Left cardiac atrium (tissue), 4 donors: ENCODE measurements around the gene SNCB. TPM values are rescaled to one million over a fixed set of nuclear protein-coding genes. Genes with fewer than 3 reads are reported as not detected.
"Not testable (repeated sequence)": the region's sequence is repeated elsewhere in the genome, so short reads cannot be mapped to it uniquely, and the experiment has no call there.

Experiments
- ATAC-seq, 2 donors: fragments of 200-7000 bp; cut with Tn5 transposase; one replicate each; pipeline ENCODE4 v1.9.1; 2020; ENCODE audit warnings: mild to moderate bottlenecking in 2 of 2, moderate library complexity in 2 of 2
- DNase-seq: peaks from one replicate; pipeline ENCODE4 v3.0.0-alpha.2; 2020
- intact Hi-C, 2 donors: fragments of 100-400 bp; cut with DNase I; formaldehyde crosslinking; loops; one replicate each; pipeline versions ENCODE4 v1.14.1 to v1.15.1; 2022 to 2023
- total RNA-seq, 2 donors: library from RNA; stranded (reverse); fragmentation: NEBNext Ultra II Directional; extraction: Animal tissue kit (Norgen Biotek cat#: 25700); gene quantifications; one replicate each; pipeline ENCODE4 v1.2.1, GENCODE V29; 2021
- donor health status: DM: no; HTN: yes; CAD: no.
- donor health status: DM: no; HTN: yes; CAD: no; lungs with severe emphysema.
- donor health status: DM: yes; HTN: yes; CAD: no.
- donor health status: Dilated cardiomyopathy.

SNCB gene
- total RNA-seq, 2 donors from 2014 or later, result 0.74 to 1.3 TPM

GRCh38 chr5:176593273-176593869 lies 37.0 kb downstream of the SNCB start:
- intact Hi-C loops, result no loop called here
- DNase-seq, result no peak
- no peak for ATAC-seq

DNA sequence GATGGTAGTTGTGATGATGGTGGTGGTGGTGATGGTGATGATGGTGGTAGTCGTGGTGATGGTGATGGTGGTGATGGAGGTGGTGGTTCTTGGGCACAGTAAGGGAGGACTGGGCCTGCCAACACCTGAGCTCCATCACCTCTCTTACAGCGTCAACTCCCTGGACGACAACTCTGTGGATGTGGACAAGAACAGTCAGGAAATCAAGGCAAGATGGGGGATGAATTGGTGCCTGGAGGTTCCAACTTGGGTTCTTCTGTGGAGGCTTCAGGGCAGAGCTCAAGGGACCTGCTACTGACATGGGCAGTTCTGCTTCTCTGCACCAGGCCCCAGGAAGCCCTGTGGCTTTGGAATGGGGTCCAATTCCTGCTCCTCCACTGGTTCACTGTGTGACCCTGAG lies 37.8 kb downstream of the SNCB start:
- DNase-seq (no peak), ATAC-seq (no peak)
- intact Hi-C loops, result no loop called here

DNA sequence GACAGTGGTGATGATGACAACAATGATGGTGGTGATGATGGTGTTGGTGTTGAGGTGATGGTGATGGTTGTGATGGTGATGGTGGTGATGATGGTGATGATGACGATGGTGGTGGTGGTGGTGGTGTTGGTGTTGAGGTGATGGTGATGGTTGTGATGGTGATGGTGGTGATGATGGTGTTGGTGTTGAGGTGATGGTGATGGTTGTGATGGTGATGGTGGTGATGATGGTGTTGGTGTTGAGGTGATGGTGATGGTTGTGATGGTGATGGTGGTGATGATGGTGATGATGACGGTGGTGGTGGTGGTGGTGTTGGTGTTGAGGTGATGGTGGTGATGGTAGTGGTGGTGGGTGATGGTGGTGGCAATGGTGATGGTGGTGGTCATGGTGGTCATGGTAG lies 38.7 kb downstream of the SNCB start:
- ATAC-seq, DNase-seq, intact Hi-C loops: not testable (repeated sequence)

GRCh38 chr5:176590035-176590717 lies 40.2 kb downstream of the SNCB start:
- intact Hi-C loops, result no loop called here
- ATAC-seq (no peak), DNase-seq (no peak)

GRCh38 chr5:176589039-176589769 lies 41.1 kb downstream of the SNCB start:
- no peak for DNase-seq
- intact Hi-C loops, result no loop called here
- ATAC-seq, result no peak

- intact Hi-C loops, result no loop called here
- ATAC-seq (no peak), DNase-seq (no peak)
These were observed 42.0 kb downstream of the SNCB start for GRCh38 chr5:176588297-176588696.

DNA sequence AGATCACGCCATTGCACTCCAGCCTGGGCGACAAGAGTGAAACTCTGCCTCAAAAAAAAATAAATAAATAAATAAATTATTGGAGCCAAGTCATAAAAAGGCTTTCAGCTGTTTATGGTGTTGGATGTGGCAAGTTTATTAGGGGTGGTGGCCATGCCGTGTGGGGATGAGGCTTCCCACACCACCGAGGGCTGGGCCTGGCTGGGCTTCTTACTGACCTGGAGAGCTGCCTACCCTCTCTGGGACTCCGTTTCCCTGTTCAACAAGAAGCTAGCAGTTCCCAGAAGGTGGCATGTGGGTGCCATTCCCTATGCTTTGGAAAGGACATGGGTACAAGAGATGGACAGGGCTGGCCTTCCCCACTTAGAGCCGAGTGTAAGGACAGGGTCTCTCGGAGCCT lies 42.9 kb downstream of the SNCB start:
- no peak for ATAC-seq
- intact Hi-C loops, result no loop called here

DNA sequence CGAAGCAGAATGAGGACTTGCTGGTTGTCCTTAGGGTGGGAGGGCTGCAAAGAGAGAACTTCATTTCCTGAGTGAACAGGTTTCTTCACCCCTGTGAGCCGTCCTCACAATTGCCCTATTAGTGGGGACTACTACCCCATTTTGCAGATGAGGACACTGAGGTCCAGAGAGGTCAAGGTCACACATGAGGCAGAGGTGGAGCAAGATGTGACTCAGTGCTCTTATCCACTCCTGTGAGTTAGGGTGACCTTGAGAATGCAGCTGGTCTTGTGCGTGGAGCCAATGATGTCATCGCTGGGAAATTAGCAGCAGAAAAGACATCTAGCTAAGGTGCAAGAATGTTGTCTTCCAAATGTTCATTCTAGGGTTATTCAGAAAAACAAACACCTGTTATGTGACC lies 47.3 kb downstream of the SNCB start:
- DNase-seq, result no peak
- no peak for ATAC-seq
- intact Hi-C loops, result no loop called here

More for the DNA sequence above, 42.9 kb downstream of the SNCB start:
- no peak for DNase-seq

DNA sequence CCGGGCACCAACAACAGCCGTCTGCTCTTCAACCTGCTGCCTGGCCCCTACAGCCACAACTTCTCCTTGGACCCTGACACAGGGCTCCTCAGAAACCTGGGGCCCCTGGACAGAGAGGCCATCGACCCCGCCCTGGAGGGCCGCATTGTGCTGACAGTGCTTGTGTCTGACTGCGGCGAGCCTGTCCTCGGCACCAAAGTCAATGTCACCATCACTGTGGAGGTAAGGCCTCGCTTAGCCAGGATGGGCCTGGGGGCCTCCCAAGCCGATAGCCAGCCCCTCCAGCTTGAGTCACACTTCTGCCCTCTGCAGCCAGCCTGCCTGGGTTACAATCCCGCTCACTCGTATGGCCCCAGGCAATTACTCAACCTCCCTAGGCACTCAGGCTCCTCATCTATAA lies 49.0 kb downstream of the SNCB start:
- ATAC-seq (no peak), DNase-seq (no peak)
- intact Hi-C loops, result no loop called here

GRCh38 chr5:176579323-176579722 lies 51.0 kb downstream of the SNCB start:
- no peak for DNase-seq
- no peak for ATAC-seq
- intact Hi-C loops, result loop anchor here in 1 of 2 donors (5.0 to 10.0 kb wide), 2 partner anchors 68 to 165 kb away; partner anchors contain the start of genes CLTB and TSPAN17

GRCh38 chr5:176578391-176578808 lies 51.9 kb downstream of the SNCB start:
- ATAC-seq, result peak in 1 of 2 donors; percentile 55
- DNase-seq, result no peak
- intact Hi-C loops, result loop anchor here in 1 of 2 donors (5.0 to 10.0 kb wide), 2 partner anchors 69 to 164 kb away; partner anchors contain the start of genes CLTB and TSPAN17

DNA sequence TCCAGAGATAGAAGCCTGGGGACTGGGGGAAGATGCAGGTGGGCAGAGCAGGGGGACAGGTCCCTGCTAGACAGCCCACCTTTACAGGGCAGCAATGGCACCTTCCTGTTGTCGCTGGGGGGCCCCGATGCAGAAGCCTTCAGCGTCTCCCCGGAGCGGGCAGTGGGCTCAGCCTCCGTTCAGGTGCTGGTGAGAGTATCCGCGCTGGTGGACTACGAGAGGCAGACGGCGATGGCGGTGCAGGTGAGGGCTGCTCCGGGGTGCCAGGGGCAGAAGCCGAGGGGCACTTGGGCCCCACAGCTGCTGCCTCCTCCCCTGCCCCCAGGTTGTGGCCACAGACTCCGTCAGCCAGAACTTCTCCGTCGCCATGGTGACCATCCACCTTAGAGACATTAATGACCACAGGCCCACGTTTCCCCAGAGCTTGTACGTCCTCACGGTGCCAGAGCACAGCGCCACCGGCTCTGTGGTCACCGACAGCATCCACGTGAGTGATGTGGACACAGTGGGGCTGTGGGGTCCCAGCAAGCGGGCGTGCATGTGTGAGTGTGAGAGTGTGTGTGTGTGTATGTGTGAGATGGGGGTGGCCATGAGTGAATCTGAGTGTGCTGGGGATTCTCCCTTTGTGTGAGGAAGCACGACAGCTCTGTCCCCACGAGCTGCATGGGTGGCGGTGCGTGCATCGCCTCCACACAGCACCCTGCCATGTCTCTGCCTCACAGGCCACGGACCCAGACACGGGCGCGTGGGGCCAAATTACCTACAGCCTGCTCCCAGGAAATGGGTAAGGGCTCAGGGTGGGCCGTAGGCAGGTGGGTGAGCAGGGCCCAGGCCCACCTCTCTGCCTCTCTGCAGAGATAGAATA lies 52.8 kb downstream of the SNCB start:
- ATAC-seq (no peak), DNase-seq (no peak)
- intact Hi-C loops, result loop anchor here in 1 of 2 donors (5.0 to 10.0 kb wide), 2 partner anchors 70 to 163 kb away; partner anchors contain the start of genes CLTB and TSPAN17

GRCh38 chr5:176575488-176576422 lies 54.6 kb downstream of the SNCB start:
- DNase-seq (no peak), ATAC-seq (no peak)
- intact Hi-C loops, result loop anchor here in 1 of 2 donors (5.0 to 10.0 kb wide), 2 partner anchors 72 to 161 kb away; partner anchors contain the start of genes CLTB and TSPAN17

- intact Hi-C loops, result loop anchor here in 1 of 2 donors (5.0 to 10.0 kb wide), 2 partner anchors 72 to 160 kb away; partner anchors contain the start of genes CLTB and TSPAN17
- DNase-seq, result no peak
- ATAC-seq, result no peak
These were observed 55.3 kb downstream of the SNCB start for GRCh38 chr5:176575066-176575465.

- intact Hi-C loops, result loop anchor here (5.0 to 10.0 kb wide), 2 partner anchors 73 to 159 kb away; partner anchors contain the start of genes CLTB (in 1 of the 2) and TSPAN17 (in 1 of the 2)
- no peak for ATAC-seq
- no peak for DNase-seq
These were observed 56.1 kb downstream of the SNCB start for GRCh38 chr5:176574297-176574591.

GRCh38 chr5:176573564-176574296 lies 56.6 kb downstream of the SNCB start:
- DNase-seq (peak; percentile 75), ATAC-seq (peak; percentile 87 to 88)
- intact Hi-C loops, result loop anchor here (5.0 to 10.0 kb wide), 2 partner anchors 74 to 159 kb away; partner anchors contain the start of genes CLTB (in 1 of the 2) and TSPAN17 (in 1 of the 2)
